K562 (cell line): ENCODE data around the gene NVL. TPM values are rescaled to one million over a fixed set of nuclear protein-coding genes. Genes with fewer than 3 reads are reported as not detected.

Experiments
- ARID1B ChIP-seq: fragments of 450-650 bp; IDR thresholded peaks from 2 replicates; pipeline ENCODE4 v1.6.1; 2016; ENCODE audit warnings: antibody characterized with exemption, mild to moderate bottlenecking, inconsistent platforms
- ASH1L ChIP-seq: fragments of 450-650 bp; IDR thresholded peaks from 2 replicates; pipeline ENCODE4 v1.6.1; 2018; ENCODE audit warnings: borderline replicate concordance, mild to moderate bottlenecking, low read depth; ENCODE audit not compliant: partially characterized antibody
- ELF1 ChIP-seq: fragments of 200-800 bp; sonication (Bioruptor generic); IDR thresholded peaks from 2 replicates; pipeline ENCODE4 v1.6.1; 2016; ENCODE audit warnings: missing genetic modification characterization, missing compliant biosample characterization
- GTF2E2 ChIP-seq: fragments of 200-800 bp; sonication (Bioruptor generic); IDR thresholded peaks from 2 replicates; pipeline ENCODE4 v1.6.1; 2016; ENCODE audit warnings: missing genetic modification characterization, missing compliant biosample characterization
- GTF2F1 ChIP-seq: IDR thresholded peaks from 2 replicates; pipeline ENCODE4 v1.6.1; 2011; ENCODE audit warnings: low read depth, low read length, improper control_type of control experiment
- HES1 ChIP-seq: fragments of 450-650 bp; IDR thresholded peaks from 2 replicates; pipeline ENCODE4 v1.6.1; 2016; ENCODE audit warnings: low read depth, mild to moderate bottlenecking, moderate library complexity
- HSF4 ChIP-seq: fragments of 250-450 bp; sonication (Bioruptor Pico); IDR thresholded peaks from 2 replicates; pipeline ENCODE4 v2.1.2; 2022; ENCODE audit warnings: mild to moderate bottlenecking, moderate library complexity, borderline replicate concordance
- MAZ ChIP-seq, 2 experiments: fragments of 450-650 bp in 1 of 2; sonication (generic) in 1 of 2; formaldehyde crosslinking; IDR thresholded peaks in 1 of 2; conservative IDR thresholded peaks in 1 of 2; 2 replicates each; pipeline versions ENCODE4 v1.4.0 to v1.5.0; 2020; ENCODE audit warnings: mild to moderate bottlenecking in 1 of 2, missing genetic modification reagents in 1 of 2
- MBD2 ChIP-seq: sonication (generic); IDR thresholded peaks from 2 replicates; pipeline ENCODE4 v1.6.1; 2016; ENCODE audit warnings: low read depth, borderline replicate concordance
- NFE2 ChIP-seq: IDR thresholded peaks from 2 replicates; pipeline ENCODE4 v1.6.1; 2014; ENCODE audit warnings: antibody characterized with exemption, low read depth
- PPARD ChIP-seq: fragments of 250-450 bp; sonication (Bioruptor Pico); IDR thresholded peaks from 2 replicates; pipeline ENCODE4 v1.8.0; 2022; ENCODE audit warnings: inconsistent platforms, mild to moderate bottlenecking, moderate library complexity
- PTTG1 ChIP-seq: fragments of 450-650 bp; IDR thresholded peaks from 2 replicates; pipeline ENCODE4 v1.6.1; 2016; ENCODE audit warnings: low read depth, mild to moderate bottlenecking, missing genetic modification characterization, missing compliant biosample characterization
- RCOR1 ChIP-seq, 2 experiments: IDR thresholded peaks; 2 replicates each; pipeline ENCODE4 v1.6.1; 2012; ENCODE audit warnings: low read depth in 2 of 2, low read length in 2 of 2, borderline replicate concordance in 1 of 2, improper control_type of control experiment in 1 of 2
- RHOXF2B ChIP-seq: fragments of 250-450 bp; sonication (Bioruptor Pico); conservative IDR thresholded peaks from 2 replicates; pipeline ENCODE4 v1.5.1; 2021
- ZBTB8A ChIP-seq: fragments of 450-650 bp; IDR thresholded peaks from 2 replicates; pipeline ENCODE4 v1.6.1; 2018; ENCODE audit warnings: mild to moderate bottlenecking, moderate library complexity; ENCODE audit not compliant: partially characterized antibody
- ZFP30 ChIP-seq: fragments of 250-450 bp; sonication (Bioruptor Pico); IDR thresholded peaks from 2 replicates; pipeline ENCODE4 v1.8.0; 2022; ENCODE audit warnings: moderate library complexity, mild to moderate bottlenecking, inconsistent platforms, borderline replicate concordance
- ZNF143 ChIP-seq: sonication (generic); formaldehyde crosslinking; IDR thresholded peaks from 2 replicates; pipeline ENCODE4 v1.9.0; 2022; ENCODE audit warnings: mild to moderate bottlenecking, missing genetic modification reagents
- ZNF277 ChIP-seq: fragments of 250-450 bp; sonication (Bioruptor Pico); IDR thresholded peaks from 2 replicates; pipeline ENCODE4 v1.8.0; 2022; ENCODE audit warnings: inconsistent platforms, mild to moderate bottlenecking, moderate library complexity, borderline replicate concordance
- ZNF280B ChIP-seq: fragments of 250-450 bp; sonication (Bioruptor Pico); IDR thresholded peaks from 2 replicates; pipeline ENCODE4 v1.5.1; 2021; ENCODE audit warnings: mild to moderate bottlenecking
- ZNF449 ChIP-seq: fragments of 250-450 bp; sonication (Bioruptor Pico); IDR thresholded peaks from 2 replicates; pipeline ENCODE4 v1.8.0; 2022; ENCODE audit warnings: moderate library complexity, mild to moderate bottlenecking, inconsistent platforms
- ZNF668 ChIP-seq: fragments of 250-450 bp; sonication (Bioruptor Pico); IDR thresholded peaks from 2 replicates; pipeline ENCODE4 v1.8.0; 2022; ENCODE audit warnings: mild to moderate bottlenecking, inconsistent platforms
- ZNF785 ChIP-seq: fragments of 250-450 bp; sonication (Bioruptor Pico); IDR thresholded peaks from 2 replicates; pipeline ENCODE4 v1.4.0; 2020; ENCODE audit warnings: mild to moderate bottlenecking
- polyA plus RNA-seq, 8 experiments: library from polyadenylated mRNA; depleted of rRNA in 4 of 8; stranded (reverse) in 5 of 8; unstranded in 3 of 8; fragments of >200 nt; fragmentation: Nextera tagmentation in 2 of 8; fragmentation: Illumina TruSeq in 1 of 8; extraction: Ambion mirVana in 2 of 8; extraction: Trizol in 1 of 8; gene quantifications; 2 replicates each; pipeline versions ENCODE4 v1.2.1 to v1.2.3, GENCODE V29; 2011 to 2014; ENCODE audit warnings: inconsistent platforms in 1 of 8, missing spikeins in 1 of 8
- total RNA-seq, 7 experiments: library from RNA; depleted of rRNA in 6 of 7; stranded (reverse); fragments of >200 nt in 6 of 7; fragmentation: Illumina TruSeq in 2 of 7; extraction: Trizol in 2 of 7; gene quantifications; 2 replicates each; pipeline versions ENCODE4 v1.2.1 to v1.2.3, GENCODE V29; 2011 to 2021; ENCODE audit warnings: low replicate concordance in 1 of 7

The NVL gene
- total and polyA plus RNA-seq, 9 of the 15 experiments (the other 6 are each of a cell fraction or from before 2014, with no cell fraction given): 32.5 to 86.6 (median 62.9) TPM

- TF ChIP-seq ZNF449: no peak
- no peak for TF ChIP-seq MBD2
- no peak for TF ChIP-seq ZNF280B (CRISPR knock-in tag)
- no peak for TF ChIP-seq ZBTB8A
- TF ChIP-seq ASH1L: no peak
- no peak for TF ChIP-seq ZNF277 (CRISPR knock-in tag)
- no peak for TF ChIP-seq GTF2F1
- no peak for TF ChIP-seq ZNF668 (CRISPR knock-in tag)
- TF ChIP-seq ZNF143 (CRISPR knock-in tag): no peak
- peak; percentile 43; the same call in 1 of the 2 replicates for TF ChIP-seq ELF1 (tag)
- 0 out of 4 replicates have a peak, but pooled peaks of 1 of the 2 experiments have one; percentile 10 for TF ChIP-seq MAZ (CRISPR knock-in tag; conservative IDR thresholded peaks at IDR 0.05 in 1 of 2, IDR thresholded peaks at IDR 0.05 in 1 of 2)
- TF ChIP-seq HSF4 (CRISPR knock-in tag): no peak
- no peak for TF ChIP-seq GTF2E2 (tag)
- no peak for TF ChIP-seq PPARD (CRISPR knock-in tag)
- peak in 1 of 2 experiments; percentile 38; a peak in 1 of 4 replicates for TF ChIP-seq RCOR1 (IDR thresholded peaks at IDR 0.05; ENCODE audit: borderline replicate concordance in 1 of 2, low read depth in 2 of 2, low read length in 2 of 2)
- no peak for TF ChIP-seq ZFP30
- no peak for TF ChIP-seq PTTG1 (tag)
- TF ChIP-seq ZNF785: no peak
- peak; percentile 95 for TF ChIP-seq ARID1B
- no peak for TF ChIP-seq RHOXF2B (CRISPR knock-in tag)
- TF ChIP-seq HES1: no peak
- 0 out of 2 replicates have a peak, but pooled peaks have one; percentile 23 for TF ChIP-seq NFE2
These were observed 4.2 kb upstream of the NVL start (continued) for GRCh38 chr1:224333939-224334786.
